Islet precursor cell (in vitro differentiated cells): ENCODE data around the gene DUSP10.

Experiments used
- DNase-seq: peaks from one replicate; pipeline ENCODE4 v3.0.0-alpha.2; 2018

The DUSP10 gene

GRCh38 chr1:221741703-221742554 lies at the start of gene DUSP10:
TSS of gene DUSP10 (minus strand) at chr1:221742089. CDS start at chr1:221739744, 2,345 bp downstream.
- DNase-seq = peak; percentile 100

GRCh38 chr1:221788466-221788865 lies 46.6 kb upstream of the DUSP10 start:
- DNase-seq = no peak

- no peak for DNase-seq
These were observed 44.8 kb upstream of the DUSP10 start for GRCh38 chr1:221786647-221787046.

GRCh38 chr1:221783936-221784335 lies 42.0 kb upstream of the DUSP10 start:
- no peak for DNase-seq

- no peak for DNase-seq
These were observed 41.5 kb upstream of the DUSP10 start for GRCh38 chr1:221783437-221783836.

- DNase-seq = no peak
These were observed 41.1 kb upstream of the DUSP10 start for GRCh38 chr1:221782970-221783369.

- peak; percentile 78 for DNase-seq
These were observed 40.6 kb upstream of the DUSP10 start for GRCh38 chr1:221782477-221782876.

- DNase-seq = no peak
These were observed 39.3 kb upstream of the DUSP10 start for GRCh38 chr1:221781102-221781755.

GRCh38 chr1:221780175-221780574 lies 38.3 kb upstream of the DUSP10 start:
- no peak for DNase-seq

- no peak for DNase-seq
These were observed 37.9 kb upstream of the DUSP10 start for GRCh38 chr1:221779771-221780170.

- DNase-seq = no peak
These were observed 36.8 kb upstream of the DUSP10 start for GRCh38 chr1:221778535-221779142.

- DNase-seq = no peak
These were observed 36.2 kb upstream of the DUSP10 start for GRCh38 chr1:221778125-221778524.

- DNase-seq = no peak
These were observed 35.7 kb upstream of the DUSP10 start for GRCh38 chr1:221777431-221778072.

GRCh38 chr1:221776495-221777301 lies 34.8 kb upstream of the DUSP10 start:
- no peak for DNase-seq

- DNase-seq = no peak
These were observed 33.3 kb upstream of the DUSP10 start for GRCh38 chr1:221775206-221775605.

GRCh38 chr1:221774054-221774842 lies 32.4 kb upstream of the DUSP10 start:
- DNase-seq = no peak

GRCh38 chr1:221773383-221773782 lies 31.5 kb upstream of the DUSP10 start:
- no peak for DNase-seq

GRCh38 chr1:221772117-221772516 lies 30.2 kb upstream of the DUSP10 start:
- no peak for DNase-seq

GRCh38 chr1:221768444-221769066 lies 26.7 kb upstream of the DUSP10 start:
- no peak for DNase-seq

GRCh38 chr1:221766210-221766609 lies 24.3 kb upstream of the DUSP10 start:
- DNase-seq = no peak

GRCh38 chr1:221765527-221765926 lies 23.6 kb upstream of the DUSP10 start:
- no peak for DNase-seq
